Measurements from ENCODE around the gene HS6ST3.

- TF ChIP-seq, protein P1, sequence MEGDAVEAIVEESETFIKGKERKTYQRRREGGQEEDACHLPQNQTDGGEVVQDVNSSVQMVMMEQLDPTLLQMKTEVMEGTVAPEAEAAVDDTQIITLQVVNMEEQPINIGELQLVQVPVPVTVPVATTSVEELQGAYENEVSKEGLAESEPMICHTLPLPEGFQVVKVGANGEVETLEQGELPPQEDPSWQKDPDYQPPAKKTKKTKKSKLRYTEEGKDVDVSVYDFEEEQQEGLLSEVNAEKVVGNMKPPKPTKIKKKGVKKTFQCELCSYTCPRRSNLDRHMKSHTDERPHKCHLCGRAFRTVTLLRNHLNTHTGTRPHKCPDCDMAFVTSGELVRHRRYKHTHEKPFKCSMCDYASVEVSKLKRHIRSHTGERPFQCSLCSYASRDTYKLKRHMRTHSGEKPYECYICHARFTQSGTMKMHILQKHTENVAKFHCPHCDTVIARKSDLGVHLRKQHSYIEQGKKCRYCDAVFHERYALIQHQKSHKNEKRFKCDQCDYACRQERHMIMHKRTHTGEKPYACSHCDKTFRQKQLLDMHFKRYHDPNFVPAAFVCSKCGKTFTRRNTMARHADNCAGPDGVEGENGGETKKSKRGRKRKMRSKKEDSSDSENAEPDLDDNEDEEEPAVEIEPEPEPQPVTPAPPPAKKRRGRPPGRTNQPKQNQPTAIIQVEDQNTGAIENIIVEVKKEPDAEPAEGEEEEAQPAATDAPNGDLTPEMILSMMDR (IDR thresholded peaks at IDR 0.05 in 4 of 5, conservative IDR thresholded peaks at IDR 0.05 in 1 of 5), result no peak
- TF ChIP-seq POLR2A (IDR thresholded peaks at IDR 0.05), result no peak
Observed at GRCh38 chr13:96806746-96807145, 716.8 kb downstream of the HS6ST3 start.
